Measurements from ENCODE around the gene PTBP3.

Gene PTBP3

GRCh38 chr9:112339886-112340285, 6.5 kb upstream of the PTBP3 start:
- no peak for ATAC-seq
- Mint-ChIP-seq H3K4me1 (peaks cover 3% of the 10 kb centered on the region), H3K9me3 (no peaks in the 10 kb centered on the region), H3K36me3 (ENCODE audit: low read depth) (no peaks in the 10 kb centered on the region), H3K27ac (no peak overlapping the region), H3K4me3 (no peak overlapping the region), H3K27me3 (no peaks in the 10 kb centered on the region)
- no peak for DNase-seq

GRCh38 chr9:112338561-112338960, 5.1 kb upstream of the PTBP3 start:
- ATAC-seq: no peak
- Mint-ChIP-seq H3K36me3 (ENCODE audit: low read depth) (no peaks in the 10 kb centered on the region), H3K4me1 (peaks cover 8% of the 10 kb centered on the region), H3K4me3 (no peak overlapping the region), H3K27me3 (no peaks in the 10 kb centered on the region), H3K9me3 (no peaks in the 10 kb centered on the region), H3K27ac (no peak overlapping the region)
- DNase-seq: no peak

GRCh38 chr9:112337547-112337946, 4.1 kb upstream of the PTBP3 start:
- H3K27ac Mint-ChIP-seq: no peak overlapping the region
- ATAC-seq: no peak
- H3K9me3 Mint-ChIP-seq: no peaks in the 10 kb centered on the region
- peaks cover 8% of the 10 kb centered on the region for H3K4me1 Mint-ChIP-seq
- DNase-seq: no peak
- H3K27me3 Mint-ChIP-seq: no peaks in the 10 kb centered on the region
- no peaks in the 10 kb centered on the region for H3K36me3 Mint-ChIP-seq (ENCODE audit: low read depth)
- no peak overlapping the region for H3K4me3 Mint-ChIP-seq

GRCh38 chr9:112334432-112334841, 1.0 kb upstream of the PTBP3 start:
- Mint-ChIP-seq H3K27ac (peak overlapping the region; percentile 88), H3K9me3 (no peaks in the 10 kb centered on the region), H3K27me3 (no peaks in the 10 kb centered on the region), H3K36me3 (ENCODE audit: low read depth) (no peaks in the 10 kb centered on the region), H3K4me3 (peak overlapping the region; percentile 87), H3K4me1 (peaks cover 34% of the 10 kb centered on the region)
- DNase-seq (peak; percentile 38), ATAC-seq (no peak)

- peak; percentile 86 for ATAC-seq
- DNase-seq: peak; percentile 95
- H3K27ac Mint-ChIP-seq: peak overlapping the region; percentile 88
- H3K27me3 Mint-ChIP-seq: no peaks in the 10 kb centered on the region
- H3K4me1 Mint-ChIP-seq: peaks cover 35% of the 10 kb centered on the region
- no peaks in the 10 kb centered on the region for H3K9me3 Mint-ChIP-seq
- peak overlapping the region; percentile 95 for H3K4me3 Mint-ChIP-seq
- no peaks in the 10 kb centered on the region for H3K36me3 Mint-ChIP-seq (ENCODE audit: low read depth)
Observed at GRCh38 chr9:112333639-112334431, 416 bp upstream of the PTBP3 start.

GRCh38 chr9:112332674-112332976, 794 bp downstream of the PTBP3 start:
- H3K4me1 Mint-ChIP-seq: peaks cover 47% of the 10 kb centered on the region
- H3K9me3 Mint-ChIP-seq: no peaks in the 10 kb centered on the region
- H3K27ac Mint-ChIP-seq: peak overlapping the region; percentile 91
- H3K27me3 Mint-ChIP-seq: no peaks in the 10 kb centered on the region
- no peak for ATAC-seq
- H3K4me3 Mint-ChIP-seq: peak overlapping the region; percentile 95
- peaks cover 2% of the 10 kb centered on the region for H3K36me3 Mint-ChIP-seq (ENCODE audit: low read depth)
- no peak for DNase-seq

GRCh38 chr9:112332214-112332613, 1.2 kb downstream of the PTBP3 start:
- Mint-ChIP-seq H3K4me1 (peaks cover 50% of the 10 kb centered on the region), H3K27ac (peak overlapping the region; percentile 91), H3K9me3 (no peaks in the 10 kb centered on the region), H3K4me3 (peak overlapping the region; percentile 95), H3K27me3 (no peaks in the 10 kb centered on the region), H3K36me3 (ENCODE audit: low read depth) (peaks cover 2% of the 10 kb centered on the region)
- no peak for DNase-seq
- ATAC-seq: no peak

- Mint-ChIP-seq H3K27ac (peak overlapping the region; percentile 91), H3K4me3 (peak overlapping the region; percentile 95), H3K9me3 (no peaks in the 10 kb centered on the region), H3K36me3 (ENCODE audit: low read depth) (peaks cover 2% of the 10 kb centered on the region), H3K27me3 (no peaks in the 10 kb centered on the region), H3K4me1 (peaks cover 56% of the 10 kb centered on the region)
- DNase-seq (no peak), ATAC-seq (no peak)
Observed at GRCh38 chr9:112331674-112331952, 1.8 kb downstream of the PTBP3 start.

GRCh38 chr9:112328545-112328944, 4.9 kb downstream of the PTBP3 start:
- H3K4me1 Mint-ChIP-seq: peaks cover 73% of the 10 kb centered on the region
- DNase-seq: no peak
- H3K36me3 Mint-ChIP-seq (ENCODE audit: low read depth): peaks cover 20% of the 10 kb centered on the region
- H3K4me3 Mint-ChIP-seq: no peak overlapping the region
- H3K27ac Mint-ChIP-seq: peak overlapping the region; percentile 69
- peaks cover 5% of the 10 kb centered on the region for H3K9me3 Mint-ChIP-seq
- no peak for ATAC-seq
- H3K27me3 Mint-ChIP-seq: no peaks in the 10 kb centered on the region

- DNase-seq (no peak), ATAC-seq (peak; percentile 69)
- no peaks in the 10 kb centered on the region for H3K27me3 Mint-ChIP-seq
- peak overlapping the region; percentile 69 for H3K27ac Mint-ChIP-seq
- peaks cover 76% of the 10 kb centered on the region for H3K4me1 Mint-ChIP-seq
- H3K9me3 Mint-ChIP-seq: peaks cover 6% of the 10 kb centered on the region
- H3K4me3 Mint-ChIP-seq: no peak overlapping the region
- H3K36me3 Mint-ChIP-seq (ENCODE audit: low read depth): peaks cover 23% of the 10 kb centered on the region
Observed at GRCh38 chr9:112327718-112328450, 5.5 kb downstream of the PTBP3 start.

GRCh38 chr9:112326194-112326593, 7.2 kb downstream of the PTBP3 start:
- Mint-ChIP-seq H3K36me3 (ENCODE audit: low read depth) (peaks cover 30% of the 10 kb centered on the region), H3K27ac (no peak overlapping the region)

GRCh38 chr9:112325600-112325999, 7.8 kb downstream of the PTBP3 start:
- H3K27ac Mint-ChIP-seq: peak overlapping the region; percentile 62
- H3K36me3 Mint-ChIP-seq (ENCODE audit: low read depth): peaks cover 32% of the 10 kb centered on the region
- H3K9me3 Mint-ChIP-seq: peaks cover 6% of the 10 kb centered on the region
- H3K4me1 Mint-ChIP-seq: peaks cover 78% of the 10 kb centered on the region
- no peak overlapping the region for H3K4me3 Mint-ChIP-seq
- no peaks in the 10 kb centered on the region for H3K27me3 Mint-ChIP-seq
- DNase-seq: no peak
- ATAC-seq: no peak

More at GRCh38 chr9:112326194-112326593, 7.2 kb downstream of the PTBP3 start:
- peaks cover 6% of the 10 kb centered on the region for H3K9me3 Mint-ChIP-seq
- H3K4me1 Mint-ChIP-seq: peaks cover 79% of the 10 kb centered on the region
- no peaks in the 10 kb centered on the region for H3K27me3 Mint-ChIP-seq
- ATAC-seq (no peak), DNase-seq (no peak)
- no peak overlapping the region for H3K4me3 Mint-ChIP-seq

- ATAC-seq (no peak), DNase-seq (no peak)
- no peak overlapping the region for H3K27ac Mint-ChIP-seq
- H3K4me1 Mint-ChIP-seq: peaks cover 75% of the 10 kb centered on the region
- peaks cover 35% of the 10 kb centered on the region for H3K36me3 Mint-ChIP-seq (ENCODE audit: low read depth)
- peaks cover 6% of the 10 kb centered on the region for H3K9me3 Mint-ChIP-seq
- no peaks in the 10 kb centered on the region for H3K27me3 Mint-ChIP-seq
- no peak overlapping the region for H3K4me3 Mint-ChIP-seq
Observed at GRCh38 chr9:112325127-112325526, 8.3 kb downstream of the PTBP3 start.

- DNase-seq (no peak), ATAC-seq (no peak)
- H3K36me3 Mint-ChIP-seq (ENCODE audit: low read depth): peaks cover 33% of the 10 kb centered on the region
- peaks cover 79% of the 10 kb centered on the region for H3K4me1 Mint-ChIP-seq
- no peaks in the 10 kb centered on the region for H3K27me3 Mint-ChIP-seq
- no peak overlapping the region for H3K4me3 Mint-ChIP-seq
- H3K9me3 Mint-ChIP-seq: peaks cover 6% of the 10 kb centered on the region
- no peak overlapping the region for H3K27ac Mint-ChIP-seq
Observed at GRCh38 chr9:112323378-112323854, 10.0 kb downstream of the PTBP3 start.

- Mint-ChIP-seq H3K9me3 (peaks cover 6% of the 10 kb centered on the region), H3K4me1 (peaks cover 79% of the 10 kb centered on the region), H3K27ac (no peak overlapping the region), H3K27me3 (no peaks in the 10 kb centered on the region), H3K36me3 (ENCODE audit: low read depth) (peaks cover 37% of the 10 kb centered on the region), H3K4me3 (no peak overlapping the region)
- no peak for DNase-seq
- ATAC-seq: no peak
Observed at GRCh38 chr9:112322701-112323377, 10.6 kb downstream of the PTBP3 start.

Data from activated naive CD8-positive, alpha-beta T cell treated with anti-CD3 and anti-CD28 coated beads, Interleukin-2, amount 50 U/mL, for 24 hours (primary cell).